MM.1S (cell line): Measurements from ENCODE around the gene KAZALD1.

Experiments
- CTCF ChIP-seq: fragments of 300-600 bp; sonication (generic); IDR thresholded peaks from 2 replicates; pipeline ENCODE4 v1.5.1; 2016; ENCODE audit warnings: antibody characterized with exemption, low read length, mixed read lengths
- EZH2 ChIP-seq: fragments of 300-600 bp; sonication (generic); optimal IDR thresholded peaks from 2 replicates; pipeline ENCODE3; 2017; ENCODE audit warnings: low read depth, mild to moderate bottlenecking, antibody characterized with exemption, low read length, mixed read lengths
- EZH2phosphoT487 ChIP-seq: fragments of 300-600 bp; sonication (generic); IDR thresholded peaks from 2 replicates; pipeline ENCODE4 v1.6.1; 2018; ENCODE audit warnings: antibody characterized with exemption, low read length

GRCh38 chr10:101029520-101030295, 32.1 kb upstream of the KAZALD1 start:
- TF ChIP-seq CTCF, result no peak
- no peak for TF ChIP-seq EZH2phosphoT487
- TF ChIP-seq EZH2, result no peak
